ENCODE data around the gene RAB20. TPM values are rescaled to one million over a fixed set of nuclear protein-coding genes. Genes with fewer than 3 reads are reported as not detected.

RAB20 gene
- total and polyA plus RNA-seq, 9 donors, result 14.5 to 32.6 (median 22.0) TPM

GRCh38 chr13:110503037-110503901 lies 58.3 kb downstream of the RAB20 start:
- TF ChIP-seq EP300 (IDR thresholded peaks at IDR 0.05) (no peak), POLR2A (IDR thresholded peaks at IDR 0.05) (no peak), CTCF (IDR thresholded peaks at IDR 0.05) (no peak)
- Histone ChIP-seq H3K4me1 (ENCODE audit: insufficient read depth) (peaks cover 9% of the 10 kb centered on the region), H3K27ac (no peak overlapping the region), H3K36me3 (no peaks in the 10 kb centered on the region), H3K9me3 (no peaks in the 10 kb centered on the region), H3K27me3 (no peaks in the 10 kb centered on the region), H3K4me3 (no peak overlapping the region)
- 73 to 81% (median 75%) methylated on average over 20 of the region's 20 CpGs for WGBS, 3 donors
- DNase-seq, result no peak
- intact Hi-C loops (cut with DNase I), result no loop called here

- intact Hi-C loops (cut with DNase I), result no loop called here
These were observed 60.3 kb downstream of the RAB20 start for GRCh38 chr13:110501188-110501587.

GRCh38 chr13:110500341-110500740 lies 61.2 kb downstream of the RAB20 start:
- H3K27ac ChIP-seq, result no peak overlapping the region
- no peaks in the 10 kb centered on the region for H3K27me3 ChIP-seq
- no peak overlapping the region for H3K4me3 ChIP-seq
- no peaks in the 10 kb centered on the region for H3K9me3 ChIP-seq
- TF ChIP-seq POLR2A (IDR thresholded peaks at IDR 0.05) (no peak), CTCF (IDR thresholded peaks at IDR 0.05) (no peak), EP300 (IDR thresholded peaks at IDR 0.05) (no peak)
- intact Hi-C loops (cut with DNase I), result no loop called here
- WGBS, 3 donors, result 94 to 96% (median 94%) methylated on average over 3 of the region's 3 CpGs
- no peaks in the 10 kb centered on the region for H3K36me3 ChIP-seq
- no peaks in the 10 kb centered on the region for H3K4me1 ChIP-seq (ENCODE audit: insufficient read depth)
- no peak for DNase-seq

More at GRCh38 chr13:110501188-110501587, 60.3 kb downstream of the RAB20 start:
- no peaks in the 10 kb centered on the region for H3K9me3 ChIP-seq
- no peaks in the 10 kb centered on the region for H3K4me1 ChIP-seq (ENCODE audit: insufficient read depth)
- no peaks in the 10 kb centered on the region for H3K36me3 ChIP-seq
- H3K27ac ChIP-seq, result no peak overlapping the region
- 92 to 97% (median 96%) methylated on average over 9 of the region's 9 CpGs for WGBS, 3 donors
- TF ChIP-seq CTCF (IDR thresholded peaks at IDR 0.05) (no peak), EP300 (IDR thresholded peaks at IDR 0.05) (no peak)
- DNase-seq, result no peak
- no peaks in the 10 kb centered on the region for H3K27me3 ChIP-seq
- H3K4me3 ChIP-seq, result no peak overlapping the region

- Histone ChIP-seq H3K4me1 (ENCODE audit: insufficient read depth) (no peaks in the 10 kb centered on the region), H3K4me3 (no peak overlapping the region), H3K9me3 (no peaks in the 10 kb centered on the region), H3K27me3 (no peaks in the 10 kb centered on the region), H3K27ac (no peak overlapping the region), H3K36me3 (no peaks in the 10 kb centered on the region)
- TF ChIP-seq POLR2A (IDR thresholded peaks at IDR 0.05), result no peak
- TF ChIP-seq EP300 (IDR thresholded peaks at IDR 0.05), result no peak
- no peak for TF ChIP-seq CTCF (IDR thresholded peaks at IDR 0.05)
- intact Hi-C loops (cut with DNase I), result loop anchor here in 1 of 4 donors (5.0 kb wide), 1 partner anchor 37 kb away; no protein-coding TSS in a partner anchor
- 91 to 94% (median 92%) methylated on average over 10 of the region's 10 CpGs for WGBS, 3 donors
- no peak for DNase-seq
These were observed 61.8 kb downstream of the RAB20 start for GRCh38 chr13:110499621-110500281.
